Measurements from ENCODE around the gene IGFBPL1.

IGFBPL1 gene

DNA sequence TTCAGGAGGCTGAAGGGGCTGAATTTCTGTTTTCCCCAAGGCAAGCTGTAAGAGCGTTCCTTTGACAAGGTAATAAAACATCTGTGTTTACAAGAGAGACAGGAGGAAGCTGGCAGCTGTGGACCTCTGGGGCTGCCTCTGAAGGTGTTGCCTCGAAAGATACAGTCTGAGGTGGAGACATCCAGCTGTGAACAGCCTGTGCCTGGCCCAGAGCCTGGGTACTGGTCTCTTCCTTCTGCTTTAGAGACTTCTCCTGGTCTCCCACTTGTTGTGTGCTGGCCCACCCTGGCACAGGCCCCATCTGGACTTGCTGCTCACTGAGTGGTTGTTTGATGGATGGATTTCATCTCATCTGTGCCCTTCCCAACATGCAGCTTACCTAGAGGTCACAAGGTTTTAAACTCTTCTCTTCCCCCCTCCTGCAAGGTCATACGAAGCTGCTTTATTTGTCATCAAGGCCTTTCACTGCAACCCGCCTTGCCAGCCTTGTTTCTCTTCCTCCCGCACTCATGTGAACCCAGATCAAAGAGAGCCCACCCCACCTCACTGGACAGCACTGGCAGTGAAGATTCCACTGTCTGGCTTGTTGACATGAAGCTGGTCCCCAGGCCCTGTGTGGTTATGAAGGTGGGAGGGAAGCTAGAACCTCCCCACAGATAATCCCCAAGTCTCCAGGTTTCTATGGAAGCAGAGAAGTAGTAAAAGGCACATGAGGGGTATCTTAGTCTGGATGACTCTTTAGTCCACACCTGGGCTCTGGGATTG, 66.7 kb downstream of the IGFBPL1 start:
- DNase-seq (ENCODE audit: low spot score), result no peak

DNA sequence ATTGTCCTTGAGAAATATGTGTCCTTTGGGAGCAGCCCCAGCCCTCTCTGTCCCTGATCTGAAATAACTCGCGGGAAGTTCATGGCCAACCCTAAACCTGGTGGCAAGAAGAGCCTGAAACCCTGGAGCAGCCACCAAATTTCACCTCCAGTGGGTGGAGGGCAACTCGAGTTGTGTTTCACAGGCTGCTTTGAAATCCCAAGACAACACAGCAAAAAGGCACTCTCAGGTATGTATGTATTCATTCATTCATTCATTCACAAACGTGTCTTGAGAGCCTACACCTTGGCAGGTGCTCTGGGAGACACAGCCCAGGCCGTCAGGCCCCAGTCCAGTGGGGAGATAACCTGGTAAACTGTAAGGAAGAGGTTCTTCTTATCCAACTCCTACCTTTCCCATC, 67.4 kb downstream of the IGFBPL1 start:
- no peak for DNase-seq (ENCODE audit: low spot score)
